Kidney glomerular epithelial cell (primary cell): Measurements from ENCODE around the gene CMTM8.

Source experiments
- DNase-seq: peaks from one replicate; lab custom pipeline; 2025; lab: John Stamatoyannopoulos, UW

The CMTM8 gene

GRCh38 chr3:32308378-32308777 lies 69.9 kb downstream of the CMTM8 start:
- no peak for DNase-seq

DNA sequence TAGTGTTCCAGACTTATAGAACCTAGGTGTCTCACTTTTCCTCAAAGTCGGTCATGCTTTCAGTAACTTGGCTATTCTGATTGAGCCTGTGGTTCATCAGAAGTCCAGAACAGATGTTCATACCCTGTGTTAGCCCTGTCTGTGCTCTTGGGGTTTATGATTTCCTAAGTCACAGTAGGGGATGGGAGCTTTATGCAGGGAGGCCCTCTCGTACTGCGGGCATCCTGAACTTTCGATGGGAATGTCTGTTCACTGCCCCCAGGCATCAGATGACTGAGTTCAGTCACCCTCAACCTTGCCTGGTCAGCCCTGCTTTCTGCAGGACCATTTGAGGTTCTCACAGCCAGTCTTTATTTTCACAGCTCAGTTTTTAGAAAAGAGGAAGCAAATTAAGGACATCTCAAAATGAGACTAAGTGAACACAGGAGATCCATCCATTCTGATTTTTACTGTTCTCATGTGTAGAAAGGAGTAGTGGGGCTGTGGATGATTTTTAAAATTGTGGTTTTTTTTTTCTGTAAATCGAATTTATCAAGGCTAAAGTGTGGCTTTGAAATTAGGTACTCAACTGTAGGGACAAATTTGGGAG lies 71.3 kb downstream of the CMTM8 start:
- DNase-seq: no peak

GRCh38 chr3:32310336-32310735 lies 71.9 kb downstream of the CMTM8 start:
- no peak for DNase-seq

- no peak for DNase-seq
Measured at GRCh38 chr3:32310918-32311839, 72.7 kb downstream of the CMTM8 start.

DNA sequence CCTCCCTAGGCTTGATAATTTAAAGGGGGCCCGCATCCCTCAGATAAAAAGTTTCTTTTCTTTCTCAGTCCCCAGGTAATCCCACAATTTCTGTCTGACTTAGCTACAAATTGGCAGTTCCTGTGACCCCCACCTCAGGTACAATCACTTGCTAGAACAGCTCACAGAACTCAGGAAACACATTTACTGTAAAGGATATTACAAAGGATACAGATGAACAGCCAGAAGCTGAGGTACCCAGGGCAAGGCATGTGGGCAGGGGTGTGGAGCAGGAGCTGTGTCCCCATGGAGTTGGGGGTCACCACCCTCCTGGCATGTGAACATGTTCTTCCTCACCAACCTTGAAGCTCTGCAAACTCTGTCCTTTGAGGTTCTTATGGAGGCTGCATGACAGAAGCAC lies 73.8 kb downstream of the CMTM8 start:
- DNase-seq: no peak

- no peak for DNase-seq
Measured at GRCh38 chr3:32313169-32313568, 74.7 kb downstream of the CMTM8 start.

DNA sequence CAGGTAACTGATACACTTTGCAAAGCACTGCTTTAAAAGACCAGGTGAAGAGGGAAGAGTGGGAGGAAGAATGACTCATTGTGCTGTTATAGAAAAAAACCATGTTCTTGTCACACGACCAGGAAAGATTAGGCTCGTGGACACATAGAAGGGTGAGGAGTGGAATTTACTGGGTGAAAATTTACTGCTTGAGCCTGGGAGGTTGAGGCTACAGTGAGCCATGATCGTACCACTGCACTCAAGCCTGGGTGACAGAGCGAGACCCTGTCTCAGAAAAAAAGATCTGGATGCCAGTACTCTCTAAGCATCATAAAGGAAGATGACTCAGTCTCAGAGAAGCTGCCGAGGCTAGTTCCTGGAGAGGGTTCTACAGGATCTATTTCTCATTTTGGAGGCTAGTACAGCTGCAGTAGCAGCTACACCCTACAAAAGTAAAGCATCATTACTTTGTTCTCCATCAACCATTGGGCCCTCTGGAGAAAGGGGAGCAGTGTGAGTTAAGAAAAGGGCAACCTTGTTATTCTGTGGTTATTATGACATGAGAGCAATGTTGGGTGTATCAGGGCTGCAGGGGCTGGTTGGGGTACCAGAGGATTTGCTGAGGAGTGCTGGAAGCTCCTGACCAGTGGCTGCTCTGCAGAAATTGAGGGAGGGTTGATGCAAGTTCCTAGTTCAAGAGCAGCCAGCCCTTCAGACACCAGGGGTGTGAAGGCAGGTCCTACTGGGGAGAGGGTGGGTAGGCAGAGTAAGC lies 75.4 kb downstream of the CMTM8 start:
- DNase-seq: peak; percentile 47

DNA sequence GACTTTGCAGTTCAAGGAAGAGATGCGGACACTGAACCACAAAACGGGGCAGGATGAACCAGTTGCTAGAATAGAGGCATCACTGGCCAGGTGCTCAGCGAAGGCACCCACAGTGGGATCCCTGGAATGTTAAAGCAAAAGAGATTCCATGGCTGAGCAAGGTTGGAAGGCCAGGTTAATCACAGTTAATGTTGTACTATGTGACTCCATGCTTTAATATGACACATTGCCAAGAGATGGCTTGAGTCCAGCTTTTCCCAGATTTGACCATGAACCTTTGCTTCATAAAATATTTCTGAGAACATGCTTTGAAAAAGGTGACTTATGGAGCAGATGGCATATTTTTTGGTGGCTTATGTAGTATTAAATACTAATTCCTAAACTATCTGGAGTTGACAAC lies 77.0 kb downstream of the CMTM8 start:
- no peak for DNase-seq

DNA sequence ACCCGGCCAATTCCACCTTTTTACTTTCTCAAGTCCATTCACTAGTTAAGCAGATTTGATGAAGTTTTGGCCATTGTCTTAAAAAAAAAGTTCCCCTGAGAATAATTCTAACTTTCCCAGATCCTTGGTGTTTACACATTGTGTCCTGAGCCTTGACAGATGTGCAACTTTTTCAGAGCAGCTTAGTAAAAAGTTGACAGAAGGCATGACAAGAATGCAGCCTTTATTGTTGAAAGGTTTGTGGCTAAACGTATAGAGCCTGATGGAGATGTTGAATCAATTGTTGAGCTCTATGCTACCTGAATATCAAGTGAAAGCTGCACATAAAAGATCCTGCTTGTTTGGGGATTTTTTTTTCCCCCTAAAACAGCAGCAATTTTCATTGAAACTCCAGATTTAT lies 77.8 kb downstream of the CMTM8 start:
- DNase-seq: no peak

DNA sequence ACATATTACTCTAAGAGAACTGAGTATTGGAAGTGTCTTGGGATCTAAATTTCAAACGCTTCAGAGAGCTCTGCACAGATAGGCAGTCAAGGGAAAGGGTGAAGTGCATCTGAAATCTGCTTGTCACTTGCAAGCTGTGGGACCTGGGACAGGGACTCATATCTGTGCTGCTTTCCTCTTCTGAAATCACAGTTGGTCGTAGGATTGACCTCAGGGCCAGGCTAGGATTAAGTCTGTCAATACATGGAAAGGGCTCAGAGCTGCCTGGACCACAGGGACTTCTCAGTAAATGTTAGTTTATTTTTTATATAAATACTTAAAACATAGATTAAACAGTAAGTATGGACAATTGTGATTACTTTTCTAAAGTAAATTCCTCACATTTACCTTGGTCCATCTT lies 78.5 kb downstream of the CMTM8 start:
- DNase-seq: no peak

DNA sequence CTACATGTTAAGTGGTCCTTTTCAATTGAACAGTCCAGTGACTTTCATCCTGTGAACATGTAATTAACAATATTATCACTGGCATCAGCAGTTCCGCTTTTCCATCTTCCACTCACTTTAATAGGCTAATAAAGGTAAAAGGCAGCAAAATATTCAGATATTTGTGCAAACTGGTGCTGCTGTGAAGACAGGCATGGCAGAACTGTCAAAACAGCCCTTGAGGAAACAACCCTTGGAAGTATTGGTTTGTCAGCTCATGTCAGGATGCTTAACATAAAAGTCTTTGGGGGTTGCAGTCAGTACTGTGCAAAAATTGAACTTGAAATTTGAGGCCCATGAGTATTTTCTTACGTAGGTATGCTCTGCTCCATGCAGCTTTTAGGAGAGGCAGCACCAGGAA lies 81.1 kb downstream of the CMTM8 start:
- DNase-seq: no peak

- DNase-seq: no peak
Measured at GRCh38 chr3:32320080-32320479, 81.6 kb downstream of the CMTM8 start.

- no peak for DNase-seq
Measured at GRCh38 chr3:32321095-32321790, 82.8 kb downstream of the CMTM8 start.

- DNase-seq: no peak
Measured at GRCh38 chr3:32322311-32322710, 83.8 kb downstream of the CMTM8 start.

- DNase-seq: no peak
Measured at GRCh38 chr3:32323604-32324003, 85.1 kb downstream of the CMTM8 start.

DNA sequence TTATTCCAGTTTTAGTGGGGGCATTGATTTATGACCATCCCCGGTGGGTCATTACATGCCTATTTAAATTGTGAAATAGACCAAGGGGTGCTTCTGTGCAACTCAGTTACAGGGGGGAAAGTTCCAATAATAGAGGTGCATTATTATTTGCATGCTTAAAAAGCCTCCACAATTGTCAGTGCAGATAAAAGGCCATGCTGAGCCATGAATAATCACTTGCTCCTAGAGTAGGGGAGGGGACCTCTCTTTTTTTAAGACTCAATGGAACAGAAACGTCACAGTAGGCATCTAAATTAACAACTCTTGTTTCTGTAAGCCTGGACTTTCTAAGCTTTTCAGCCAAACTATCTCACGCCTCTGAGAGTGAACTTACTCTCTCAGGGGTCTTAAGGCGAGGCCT lies 86.7 kb downstream of the CMTM8 start:
- no peak for DNase-seq

- peak; percentile 64 for DNase-seq
Measured at GRCh38 chr3:32325927-32326326, 87.4 kb downstream of the CMTM8 start.

GRCh38 chr3:32326795-32327194 lies 88.3 kb downstream of the CMTM8 start:
- no peak for DNase-seq

GRCh38 chr3:32334675-32335074 lies 96.2 kb downstream of the CMTM8 start:
- DNase-seq: no peak

DNA sequence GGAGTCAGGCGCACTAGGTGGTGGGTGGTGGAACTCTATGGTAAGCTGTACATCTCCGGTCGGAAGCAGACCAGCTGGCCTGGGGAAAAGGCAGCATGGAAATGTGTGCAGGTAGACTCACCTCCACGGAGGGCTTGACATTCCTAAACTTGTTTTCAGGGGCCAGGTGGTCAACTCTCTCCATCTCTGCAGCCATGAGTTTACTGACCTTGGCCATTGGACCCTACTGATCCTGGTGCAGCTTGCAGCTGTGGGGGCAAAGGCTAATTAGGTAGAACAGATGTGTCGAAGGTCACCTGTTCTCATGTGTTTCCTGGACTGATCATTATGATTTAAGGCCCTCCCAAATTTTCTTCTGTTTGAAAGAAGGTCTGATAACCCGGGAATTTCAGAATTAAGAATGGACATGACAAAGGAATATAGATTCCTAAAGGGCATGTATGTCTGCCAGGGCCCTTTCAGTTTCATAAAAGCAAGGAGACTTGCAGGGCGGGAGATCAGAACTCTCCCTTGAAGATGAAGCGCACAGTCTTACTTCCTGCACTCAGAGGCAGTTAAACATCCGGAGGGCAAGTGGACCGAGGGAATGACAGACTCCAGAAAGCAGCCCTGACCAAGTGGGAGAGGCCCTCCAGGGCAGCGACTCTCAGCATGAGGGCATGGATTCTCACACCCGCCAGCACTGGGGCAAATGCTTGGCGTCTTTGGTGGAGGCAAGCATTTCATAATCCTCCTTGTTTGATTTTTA lies 97.1 kb downstream of the CMTM8 start:
- DNase-seq: no peak

- DNase-seq: no peak
Measured at GRCh38 chr3:32336113-32336498, 97.6 kb downstream of the CMTM8 start.

DNA sequence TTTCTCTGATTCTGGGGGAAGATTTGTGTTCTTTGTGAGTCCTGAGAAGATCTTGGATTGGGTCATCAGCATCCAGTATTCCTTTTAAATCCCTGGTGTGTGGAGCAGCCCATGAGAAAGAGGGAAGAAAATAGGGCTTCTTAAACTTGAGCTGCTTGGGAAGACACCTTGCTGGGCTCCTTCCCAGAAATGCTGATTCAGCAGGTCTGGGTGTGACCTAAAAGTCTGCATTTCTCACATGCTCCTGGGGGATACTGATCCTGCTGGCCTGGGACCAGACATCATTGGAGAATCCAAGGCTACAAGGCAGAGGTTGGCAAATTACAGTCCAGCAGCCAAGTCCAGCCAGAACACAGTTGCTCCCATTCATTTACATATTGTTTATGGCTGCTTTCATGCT lies 99.0 kb downstream of the CMTM8 start:
- DNase-seq: no peak
